PFSK-1 (cell line): Measurements from ENCODE around the gene GUCY1A2.

Source experiments
- FOXP2 ChIP-seq: optimal IDR thresholded peaks from 2 replicates; pipeline ENCODE3; 2011; ENCODE audit warnings: borderline replicate concordance, control low read depth, inconsistent platforms; ENCODE audit not compliant: insufficient read depth; ENCODE audit errors: extremely low read length, extremely low read depth
- POLR2AphosphoS5 ChIP-seq: IDR thresholded peaks from 2 replicates; pipeline ENCODE4 v1.6.1; 2012; ENCODE audit warnings: low read depth, mild to moderate bottlenecking, control low read depth, low read length, moderate library complexity
- SIN3A ChIP-seq: IDR thresholded peaks from 2 replicates; pipeline ENCODE4 v1.6.1; 2012; ENCODE audit warnings: mild to moderate bottlenecking, low read length, moderate library complexity, borderline replicate concordance; ENCODE audit not compliant: insufficient read depth
- TAF1 ChIP-seq: IDR thresholded peaks from 2 replicates; pipeline ENCODE4 v1.6.1; 2012; ENCODE audit warnings: low read length, control low read depth, borderline replicate concordance; ENCODE audit not compliant: insufficient read depth
- TF ChIP-seq, protein P1 (sequence below), 2 experiments: IDR thresholded peaks; 2 replicates each; pipeline versions ENCODE4 v1.6.1 to v1.8.0; 2011 to 2012; ENCODE audit warnings: low read depth in 2 of 2, low read length in 2 of 2, control low read depth in 1 of 2, inconsistent platforms in 1 of 2, mild to moderate bottlenecking in 1 of 2, moderate library complexity in 1 of 2; ENCODE audit not compliant: insufficient read depth in 1 of 2

GUCY1A2 gene

DNA sequence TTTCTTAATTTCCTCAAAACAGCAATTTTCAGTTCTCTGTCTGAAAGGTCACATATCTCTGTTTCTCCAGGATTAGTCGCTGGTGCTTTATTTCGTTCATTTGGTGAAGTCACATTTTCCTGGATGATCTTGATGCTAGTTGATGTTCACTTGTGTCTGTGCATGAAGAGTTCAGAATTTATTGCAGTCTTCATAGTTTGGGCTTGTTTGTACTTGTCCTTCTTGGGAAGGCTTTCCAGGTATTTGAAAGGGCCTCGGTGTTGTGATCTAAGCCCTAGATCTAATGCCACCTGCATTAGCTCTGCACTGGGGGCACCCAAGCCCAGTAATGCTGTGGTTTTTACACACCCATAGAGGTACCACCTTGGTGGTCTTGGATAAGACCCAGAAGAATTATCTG, 228.9 kb downstream of the GUCY1A2 start:
- TF ChIP-seq SIN3A (no peak), TAF1 (no peak), POLR2AphosphoS5 (no peak), FOXP2 (no peak)
- TF ChIP-seq, protein P1, sequence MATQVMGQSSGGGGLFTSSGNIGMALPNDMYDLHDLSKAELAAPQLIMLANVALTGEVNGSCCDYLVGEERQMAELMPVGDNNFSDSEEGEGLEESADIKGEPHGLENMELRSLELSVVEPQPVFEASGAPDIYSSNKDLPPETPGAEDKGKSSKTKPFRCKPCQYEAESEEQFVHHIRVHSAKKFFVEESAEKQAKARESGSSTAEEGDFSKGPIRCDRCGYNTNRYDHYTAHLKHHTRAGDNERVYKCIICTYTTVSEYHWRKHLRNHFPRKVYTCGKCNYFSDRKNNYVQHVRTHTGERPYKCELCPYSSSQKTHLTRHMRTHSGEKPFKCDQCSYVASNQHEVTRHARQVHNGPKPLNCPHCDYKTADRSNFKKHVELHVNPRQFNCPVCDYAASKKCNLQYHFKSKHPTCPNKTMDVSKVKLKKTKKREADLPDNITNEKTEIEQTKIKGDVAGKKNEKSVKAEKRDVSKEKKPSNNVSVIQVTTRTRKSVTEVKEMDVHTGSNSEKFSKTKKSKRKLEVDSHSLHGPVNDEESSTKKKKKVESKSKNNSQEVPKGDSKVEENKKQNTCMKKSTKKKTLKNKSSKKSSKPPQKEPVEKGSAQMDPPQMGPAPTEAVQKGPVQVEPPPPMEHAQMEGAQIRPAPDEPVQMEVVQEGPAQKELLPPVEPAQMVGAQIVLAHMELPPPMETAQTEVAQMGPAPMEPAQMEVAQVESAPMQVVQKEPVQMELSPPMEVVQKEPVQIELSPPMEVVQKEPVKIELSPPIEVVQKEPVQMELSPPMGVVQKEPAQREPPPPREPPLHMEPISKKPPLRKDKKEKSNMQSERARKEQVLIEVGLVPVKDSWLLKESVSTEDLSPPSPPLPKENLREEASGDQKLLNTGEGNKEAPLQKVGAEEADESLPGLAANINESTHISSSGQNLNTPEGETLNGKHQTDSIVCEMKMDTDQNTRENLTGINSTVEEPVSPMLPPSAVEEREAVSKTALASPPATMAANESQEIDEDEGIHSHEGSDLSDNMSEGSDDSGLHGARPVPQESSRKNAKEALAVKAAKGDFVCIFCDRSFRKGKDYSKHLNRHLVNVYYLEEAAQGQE (IDR thresholded peaks at IDR 0.05; ENCODE audit: insufficient read depth in 1 of 2, low read depth in 2 of 2, low read length in 2 of 2) = no peak

DNA sequence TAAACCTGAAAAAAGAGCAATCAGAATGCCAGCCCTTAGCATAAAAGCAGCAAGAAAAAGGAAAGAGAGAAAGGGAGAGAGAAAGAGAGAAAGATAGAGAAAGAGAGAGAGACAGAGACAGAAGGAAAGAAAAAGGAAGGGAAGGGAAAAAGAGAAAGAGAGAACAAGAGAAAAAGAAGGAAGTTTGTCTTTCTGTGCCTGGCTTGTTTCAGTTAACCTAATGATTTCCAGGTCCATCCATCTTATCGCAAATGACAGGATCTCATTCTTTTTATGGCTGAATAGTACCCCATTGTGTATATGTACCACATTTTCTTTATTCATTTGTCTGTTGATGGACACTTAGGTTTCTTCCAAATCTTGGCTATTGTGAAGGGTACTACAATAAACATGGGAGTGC, 230.8 kb downstream of the GUCY1A2 start:
- TF ChIP-seq, protein P1 (IDR thresholded peaks at IDR 0.05; ENCODE audit: insufficient read depth in 1 of 2, low read depth in 2 of 2, low read length in 2 of 2) = no peak
- no peak for TF ChIP-seq POLR2AphosphoS5
- TF ChIP-seq FOXP2 = no peak
- no peak for TF ChIP-seq SIN3A
- TF ChIP-seq TAF1 = no peak

DNA sequence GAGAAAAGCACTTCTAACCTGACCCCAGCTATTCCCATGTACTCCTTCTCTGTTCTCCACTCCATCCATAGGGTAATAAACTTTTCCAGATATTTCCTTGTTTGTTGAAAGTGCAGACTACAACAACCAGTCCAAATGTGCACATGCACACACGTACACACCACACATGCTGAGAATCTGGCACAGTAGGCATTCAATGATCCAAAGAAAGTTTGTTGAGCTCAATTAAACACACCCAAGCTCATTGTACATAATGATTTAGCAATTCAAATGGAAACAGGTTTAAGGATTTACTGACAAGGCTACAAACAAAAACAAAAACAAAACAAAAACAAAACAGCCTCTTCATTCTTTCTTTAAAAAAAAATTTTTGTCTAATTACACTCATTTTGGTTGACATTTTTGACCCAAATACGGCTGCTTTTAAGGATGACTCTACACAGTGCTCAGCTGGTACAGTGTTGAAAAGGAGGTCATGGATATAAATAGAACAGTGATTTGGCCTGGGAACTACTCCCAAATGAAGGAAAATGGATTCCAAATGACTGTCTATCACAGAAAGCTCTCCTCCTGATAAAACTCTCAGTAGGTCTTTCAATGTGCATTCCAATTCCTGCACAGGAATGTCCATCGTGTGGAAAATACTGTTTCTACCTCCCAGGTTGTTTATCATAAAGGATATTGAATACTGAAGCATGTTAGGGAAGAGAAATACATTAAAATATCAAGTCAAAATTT, 232.2 kb downstream of the GUCY1A2 start:
- TF ChIP-seq, protein P1 (IDR thresholded peaks at IDR 0.05; ENCODE audit: insufficient read depth in 1 of 2, low read depth in 2 of 2, low read length in 2 of 2) = no peak
- TF ChIP-seq POLR2AphosphoS5 (no peak), FOXP2 (no peak), SIN3A (no peak), TAF1 (no peak)

DNA sequence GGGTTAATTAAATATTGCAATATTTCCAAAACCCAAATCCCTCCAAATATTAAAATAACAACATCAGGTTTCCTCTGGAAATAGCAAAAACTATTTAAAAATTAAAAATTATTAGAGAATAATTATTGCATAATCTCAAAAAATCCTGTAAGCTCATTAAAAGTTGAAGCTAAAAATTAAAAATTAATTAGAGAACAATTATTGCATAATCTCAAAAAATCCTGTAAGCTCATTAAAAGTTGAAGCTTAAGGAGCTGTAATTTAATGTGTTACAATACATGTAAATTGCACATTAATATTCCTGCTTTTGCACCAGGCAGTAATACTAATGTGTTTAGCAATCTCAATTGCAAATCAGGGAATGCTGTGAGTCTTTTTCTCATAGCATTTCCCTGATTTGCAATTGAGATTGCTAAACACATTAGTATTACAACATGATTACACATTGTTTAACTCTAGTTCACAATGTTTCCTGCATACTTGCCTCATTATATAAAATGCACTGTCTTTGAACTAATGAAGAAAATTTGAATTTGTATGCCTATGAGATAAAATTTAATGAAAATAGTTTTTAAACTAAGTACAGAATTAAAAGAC, 247.7 kb downstream of the GUCY1A2 start:
- TF ChIP-seq, protein P1 (IDR thresholded peaks at IDR 0.05; ENCODE audit: insufficient read depth in 1 of 2, low read depth in 2 of 2, low read length in 2 of 2) = no peak
- no peak for TF ChIP-seq POLR2AphosphoS5
